CD4-positive, alpha-beta memory T cell (primary cell): ENCODE measurements around the gene ANKRD55. TPM values are rescaled to one million over a fixed set of nuclear protein-coding genes. Genes with fewer than 3 reads are reported as not detected.
A peak's percentile ranks its signal among the peaks of the same experiment; 100 is the strongest.
"Not testable (repeated sequence)": the region's sequence is repeated elsewhere in the genome, so short reads cannot be mapped to it uniquely, and the experiment has no call there.

ENCODE experiments used
- CTCF ChIA-PET: fragments of 350-600 bp; sonication (Branson Sonifier 250); formaldehyde crosslinking; loops from one replicate; lab custom pipeline; 2021; ENCODE audit warnings: inconsistent platforms; ENCODE audit not compliant: partially characterized antibody; lab: Charles Lee
- POLR2A ChIA-PET: fragments of 350-600 bp; sonication (Branson Sonifier 250); formaldehyde crosslinking; loops from one replicate; lab custom pipeline; 2021; ENCODE audit not compliant: partially characterized antibody; lab: Charles Lee
- DNase-seq, 5 donors: peaks; one replicate each; pipeline versions ENCODE4 v3.0.0 to v3.0.0-alpha.2; 2020 to 2022; ENCODE audit warnings: mixed read lengths in 1 of 5
- H3K27ac ChIP-seq: one replicate; pipeline ENCODE4 v1.7.0; 2013; ENCODE audit warnings: low read depth, low read length
- H3K27me3 ChIP-seq: 2 replicates; pipeline ENCODE4 v1.7.0; 2013; ENCODE audit warnings: mild to moderate bottlenecking, low read length, moderate library complexity; ENCODE audit not compliant: insufficient read depth
- H3K36me3 ChIP-seq: 2 replicates; pipeline ENCODE4 v1.7.0; 2013; ENCODE audit warnings: mild to moderate bottlenecking, low read length, moderate library complexity; ENCODE audit not compliant: insufficient read depth
- H3K4me1 ChIP-seq: 2 replicates; pipeline ENCODE4 v1.7.0; 2013; ENCODE audit warnings: mild to moderate bottlenecking, low read length, moderate library complexity; ENCODE audit not compliant: insufficient read depth
- H3K4me3 ChIP-seq, 2 donors: one replicate each; pipeline ENCODE4 v1.7.0; 2013; ENCODE audit warnings: low read length in 2 of 2, mild to moderate bottlenecking in 1 of 2
- H3K9me3 ChIP-seq, 2 donors: one replicate each; pipeline ENCODE4 v1.7.0; 2013; ENCODE audit warnings: low read length in 2 of 2, control low read depth in 1 of 2; ENCODE audit not compliant: control insufficient read depth in 1 of 2
- H3K27ac Mint-ChIP-seq, 7 donors: one replicate each; pipeline ENCODE4 v1.8.0; 2020 to 2021; ENCODE audit warnings: mixed read lengths in 7 of 7, mild to moderate bottlenecking in 6 of 7, inconsistent platforms in 3 of 7, moderate library complexity in 3 of 7
- H3K27me3 Mint-ChIP-seq, 2 donors: one replicate each; pipeline ENCODE4 v1.8.0; 2020 to 2021; ENCODE audit warnings: mixed read lengths in 2 of 2
- H3K36me3 Mint-ChIP-seq, 2 donors: one replicate each; pipeline ENCODE4 v1.8.0; 2020 to 2021; ENCODE audit warnings: mixed read lengths in 2 of 2, inconsistent platforms in 1 of 2, mild to moderate bottlenecking in 1 of 2
- H3K4me1 Mint-ChIP-seq, 4 donors: one replicate each; pipeline ENCODE4 v1.8.0; 2020 to 2021; ENCODE audit warnings: mixed read lengths in 4 of 4, mild to moderate bottlenecking in 1 of 4
- H3K4me3 Mint-ChIP-seq, 8 donors: one replicate each; pipeline ENCODE4 v1.8.0; 2020 to 2021; ENCODE audit warnings: mixed read lengths in 8 of 8, mild to moderate bottlenecking in 7 of 8, moderate library complexity in 6 of 8, inconsistent platforms in 3 of 8
- H3K9me3 Mint-ChIP-seq, 8 donors: one replicate each; pipeline ENCODE4 v1.8.0; 2020 to 2021; ENCODE audit warnings: mixed read lengths in 8 of 8, mild to moderate bottlenecking in 5 of 8, inconsistent platforms in 3 of 8, moderate library complexity in 1 of 8
- intact Hi-C: fragments of 100-400 bp; cut with micrococcal nuclease; formaldehyde crosslinking; loops from one replicate; pipeline ENCODE4 v1.15.1; 2023
- polyA plus RNA-seq, 2 donors: library from polyadenylated mRNA; unstranded; fragments of 300-500 nt; fragmentation: Illumina TruSeq; gene quantifications; one replicate each; pipeline ENCODE4 v1.2.3, GENCODE V29; 2021
- total RNA-seq, 2 experiments: library from RNA; stranded (reverse); gene quantifications; one replicate each; pipeline ENCODE4 v1.2.3, GENCODE V29; 2021

ANKRD55 gene
- total and polyA plus RNA-seq, 4 experiments from 2014 or later, result 8.3 to 17.8 (median 12.3) TPM

DNA sequence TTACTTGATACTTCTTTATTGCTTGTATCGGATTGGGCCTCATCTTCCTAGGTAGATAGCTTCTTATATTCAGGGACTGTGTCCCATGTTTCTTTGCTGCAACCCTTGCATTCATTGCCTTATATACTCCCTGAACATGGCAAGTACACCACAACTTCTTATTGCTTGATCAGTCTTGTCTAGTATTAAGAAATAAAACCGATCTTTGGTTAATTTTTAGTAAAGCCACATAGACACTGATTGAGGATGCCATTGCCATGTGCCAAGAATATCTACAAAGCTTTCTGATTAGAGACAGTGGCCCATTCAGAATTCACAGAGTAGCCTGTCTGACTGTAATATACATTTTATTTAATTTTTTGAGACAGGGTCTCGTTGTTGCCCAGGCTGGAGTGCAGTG lies 34.7 kb upstream of the ANKRD55 start:
- ChIA-PET CTCF (interaction anchor here (0.6 to 7.4 kb wide), 5 partner anchors 285 to 633 kb away, joined by 3 to 190 read pairs (median 3); no protein-coding TSS in a partner anchor), POLR2A (no interaction called here)
- no peak overlapping the region for H3K27ac ChIP-seq
- DNase-seq, result no peak
- no peaks in the 10 kb centered on the region for H3K9me3 ChIP-seq
- no peaks in the 10 kb centered on the region for H3K27me3 ChIP-seq
- peaks cover 11 to 21% (median 14%) of the 10 kb centered on the region in 4 donors for H3K4me1 Mint-ChIP-seq
- no peaks in the 10 kb centered on the region for H3K36me3 ChIP-seq
- no peak overlapping the region for H3K4me3 Mint-ChIP-seq
- H3K4me3 ChIP-seq, result no peak overlapping the region
- peaks cover 13% of the 10 kb centered on the region for H3K4me1 ChIP-seq
- H3K9me3 Mint-ChIP-seq, result peaks cover 0 to 1% (median 0%) of the 10 kb centered on the region in 8 donors
- H3K27me3 Mint-ChIP-seq, result no peaks in the 10 kb centered on the region
- H3K27ac Mint-ChIP-seq, result no peak overlapping the region
- H3K36me3 Mint-ChIP-seq, result no peaks in the 10 kb centered on the region
- intact Hi-C loops, result no loop called here

GRCh38 chr5:56264417-56265025 lies 31.4 kb upstream of the ANKRD55 start:
- CTCF ChIA-PET, result interaction anchor here (0.8 to 4.8 kb wide), 22 partner anchors 25 to 959 kb away, joined by 3 to 33 read pairs (median 4); no protein-coding TSS in a partner anchor
- peaks cover 0 to 1% (median 0%) of the 10 kb centered on the region in 8 donors for H3K9me3 Mint-ChIP-seq
- no peaks in the 10 kb centered on the region for H3K27me3 Mint-ChIP-seq
- no peaks in the 10 kb centered on the region for H3K36me3 Mint-ChIP-seq
- peaks cover 0 to 4% (median 1%) of the 10 kb centered on the region in 4 donors for H3K4me1 Mint-ChIP-seq
- Histone ChIP-seq H3K27me3 (no peaks in the 10 kb centered on the region), H3K9me3 (no peaks in the 10 kb centered on the region), H3K27ac (no peak overlapping the region), H3K4me3 (no peak overlapping the region), H3K36me3 (no peaks in the 10 kb centered on the region), H3K4me1 (no peaks in the 10 kb centered on the region)
- peak overlapping the region in 1 of 7 donors; percentile 3 for H3K27ac Mint-ChIP-seq
- POLR2A ChIA-PET, result interaction anchor here (0.6 to 1.1 kb wide), 3 partner anchors 278 to 623 kb away, joined by 3 to 4 read pairs (median 3); no protein-coding TSS in a partner anchor
- H3K4me3 Mint-ChIP-seq, result no peak overlapping the region
- intact Hi-C loops, result loop anchor here (1.0 kb wide), 1 partner anchor 874 kb away; no protein-coding TSS in a partner anchor
- DNase-seq, result peak; percentile 9 to 36 (median 21)

- Histone ChIP-seq H3K27ac (no peak overlapping the region), H3K9me3 (no peaks in the 10 kb centered on the region), H3K27me3 (no peaks in the 10 kb centered on the region), H3K4me1 (no peaks in the 10 kb centered on the region), H3K4me3 (no peak overlapping the region), H3K36me3 (no peaks in the 10 kb centered on the region)
- Mint-ChIP-seq H3K4me3 (no peak overlapping the region), H3K9me3 (peaks cover 0 to 1% (median 0%) of the 10 kb centered on the region in 8 donors), H3K4me1 (peaks cover 0 to 2% (median 0%) of the 10 kb centered on the region in 4 donors), H3K36me3 (no peaks in the 10 kb centered on the region), H3K27me3 (no peaks in the 10 kb centered on the region), H3K27ac (no peak overlapping the region)
- intact Hi-C loops, result no loop called here
- no peak for DNase-seq
- ChIA-PET POLR2A (no interaction called here), CTCF (interaction anchor here (1.4 to 4.8 kb wide), 3 partner anchors 9 to 875 kb away, joined by 3 to 33 read pairs (median 6); no protein-coding TSS in a partner anchor)
Measured at GRCh38 chr5:56262279-56262678, 29.1 kb upstream of the ANKRD55 start.

DNA sequence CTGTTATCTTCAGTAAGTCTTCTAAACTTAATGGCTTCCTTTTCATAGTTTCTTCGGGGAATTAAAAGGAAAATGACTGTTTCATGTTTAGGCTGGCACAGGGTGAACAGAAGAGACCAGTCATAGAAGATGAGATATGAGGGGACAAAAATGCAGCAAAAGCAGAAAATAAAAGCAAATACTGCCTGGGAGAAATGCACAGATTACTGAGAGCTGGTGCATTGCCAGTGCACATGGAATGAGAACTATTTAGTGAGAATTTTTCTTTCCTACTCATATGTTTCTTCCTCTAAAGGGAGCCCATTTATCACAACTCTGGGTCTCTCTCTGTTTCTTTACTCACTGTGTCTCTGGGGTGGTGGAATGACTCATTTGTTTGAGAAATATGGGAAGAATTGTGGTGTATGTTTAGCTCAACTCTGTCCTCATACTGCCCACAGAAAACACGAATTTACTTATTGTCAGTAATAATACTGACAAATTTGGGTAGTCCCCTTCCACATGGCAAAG lies 25.9 kb upstream of the ANKRD55 start:
- H3K27me3 ChIP-seq, result no peaks in the 10 kb centered on the region
- POLR2A ChIA-PET, result no interaction called here
- H3K27ac ChIP-seq, result no peak overlapping the region
- H3K9me3 Mint-ChIP-seq, result no peaks in the 10 kb centered on the region
- H3K4me1 Mint-ChIP-seq, result no peaks in the 10 kb centered on the region
- intact Hi-C loops, result no loop called here
- H3K4me1 ChIP-seq, result no peaks in the 10 kb centered on the region
- H3K36me3 ChIP-seq, result no peaks in the 10 kb centered on the region
- H3K9me3 ChIP-seq, result no peaks in the 10 kb centered on the region
- CTCF ChIA-PET, result interaction anchor here (0.9 to 1.5 kb wide), 3 partner anchors 12 to 879 kb away, joined by 3 read pairs; no protein-coding TSS in a partner anchor
- no peak for DNase-seq
- H3K27ac Mint-ChIP-seq, result no peak overlapping the region
- H3K36me3 Mint-ChIP-seq, result no peaks in the 10 kb centered on the region
- no peak overlapping the region for H3K4me3 Mint-ChIP-seq
- no peaks in the 10 kb centered on the region for H3K27me3 Mint-ChIP-seq
- no peak overlapping the region for H3K4me3 ChIP-seq

GRCh38 chr5:56257763-56258529 lies 24.8 kb upstream of the ANKRD55 start:
- H3K27ac Mint-ChIP-seq, H3K36me3 ChIP-seq, H3K9me3 ChIP-seq, H3K27me3 Mint-ChIP-seq, H3K36me3 Mint-ChIP-seq, H3K4me1 Mint-ChIP-seq, H3K4me1 ChIP-seq, H3K9me3 Mint-ChIP-seq, intact Hi-C loops, DNase-seq, H3K27ac ChIP-seq, H3K4me3 ChIP-seq, H3K4me3 Mint-ChIP-seq, POLR2A ChIA-PET, H3K27me3 ChIP-seq: not testable (repeated sequence)
- CTCF ChIA-PET, result interaction anchor here (0.9 to 1.3 kb wide), 2 partner anchors 13 to 15 kb away, joined by 3 read pairs; no protein-coding TSS in a partner anchor

DNA sequence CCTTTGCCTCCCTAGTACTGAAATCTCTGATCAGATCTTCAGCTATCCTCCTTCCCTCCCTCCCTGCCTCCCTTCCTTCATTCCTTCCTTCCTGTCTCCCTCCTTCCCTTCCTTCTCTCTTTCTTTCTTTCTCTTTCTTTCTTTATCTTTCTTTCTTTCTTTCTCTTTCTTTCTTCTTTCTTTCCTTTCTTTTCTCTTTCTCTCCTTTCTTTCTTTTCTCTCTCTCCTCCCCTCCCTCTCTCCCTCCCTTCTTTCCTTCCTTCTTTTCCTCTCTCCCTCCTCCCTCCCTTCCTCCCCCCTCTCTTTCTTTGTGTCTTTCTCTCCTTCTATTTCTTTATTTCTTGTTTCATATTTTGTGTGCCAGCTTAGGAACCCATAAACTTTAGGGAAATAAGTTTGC lies 23.9 kb upstream of the ANKRD55 start:
- H3K9me3 ChIP-seq, result no peaks in the 10 kb centered on the region
- CTCF ChIA-PET, result no interaction called here
- no peaks in the 10 kb centered on the region for H3K9me3 Mint-ChIP-seq
- POLR2A ChIA-PET, result no interaction called here
- no peaks in the 10 kb centered on the region for H3K4me1 Mint-ChIP-seq
- H3K4me3 ChIP-seq, result no peak overlapping the region
- no peaks in the 10 kb centered on the region for H3K36me3 Mint-ChIP-seq
- no peak for DNase-seq
- peak overlapping the region in 1 of 7 donors; percentile 41 for H3K27ac Mint-ChIP-seq
- H3K36me3 ChIP-seq, result no peaks in the 10 kb centered on the region
- H3K4me1 ChIP-seq, result no peaks in the 10 kb centered on the region
- no peak overlapping the region for H3K4me3 Mint-ChIP-seq
- H3K27me3 Mint-ChIP-seq, result no peaks in the 10 kb centered on the region
- no peaks in the 10 kb centered on the region for H3K27me3 ChIP-seq
- H3K27ac ChIP-seq, result no peak overlapping the region
- intact Hi-C loops, result no loop called here

DNA sequence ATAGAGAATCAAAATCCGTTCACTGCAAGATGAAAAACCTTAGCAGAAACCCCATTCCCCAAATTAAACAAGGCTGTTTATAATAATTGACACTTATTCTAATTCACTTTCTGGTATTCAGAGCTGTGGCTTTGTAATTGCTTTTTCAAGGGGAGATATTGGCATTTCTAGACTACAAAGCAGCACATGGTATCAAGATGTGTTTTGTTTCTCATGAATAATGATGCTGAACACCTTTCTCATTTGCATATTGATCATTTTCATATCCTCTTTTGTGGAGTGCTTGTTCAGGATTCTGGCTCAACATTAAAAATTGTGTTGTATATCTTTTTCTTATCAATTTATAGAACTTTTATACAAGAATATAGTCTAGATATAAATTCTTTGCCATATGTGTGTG lies 22.4 kb upstream of the ANKRD55 start:
- ChIA-PET CTCF (interaction anchor here (0.8 kb wide), 1 partner anchor 16 kb away, joined by 3 read pairs; no protein-coding TSS in a partner anchor), POLR2A (no interaction called here)
- intact Hi-C loops, result no loop called here

More for the DNA sequence above, 22.4 kb upstream of the ANKRD55 start:
- H3K27me3 ChIP-seq, result no peaks in the 10 kb centered on the region
- Mint-ChIP-seq H3K4me1 (no peaks in the 10 kb centered on the region), H3K36me3 (no peaks in the 10 kb centered on the region), H3K27ac (no peak overlapping the region), H3K27me3 (no peaks in the 10 kb centered on the region), H3K9me3 (no peaks in the 10 kb centered on the region), H3K4me3 (no peak overlapping the region)
- H3K9me3 ChIP-seq, result no peaks in the 10 kb centered on the region
- no peaks in the 10 kb centered on the region for H3K4me1 ChIP-seq
- no peak for DNase-seq
- no peak overlapping the region for H3K27ac ChIP-seq
- no peak overlapping the region for H3K4me3 ChIP-seq
- H3K36me3 ChIP-seq, result no peaks in the 10 kb centered on the region
